H9 (cell line): ENCODE data around the gene SFMBT2. TPM values are rescaled to one million over a fixed set of nuclear protein-coding genes. Genes with fewer than 3 reads are reported as not detected.

Experiments
- DNase-seq: peaks from one replicate; pipeline ENCODE4 v3.0.0-alpha.2; 2017
- H2AFZ ChIP-seq: one replicate; pipeline ENCODE4 v1.6.1; 2013; ENCODE audit warnings: mild to moderate bottlenecking, low read length, control low read depth, moderate library complexity
- H2AK5ac ChIP-seq: 2 replicates; pipeline ENCODE4 v1.6.1; 2013; ENCODE audit warnings: low read length, control low read depth, mixed read lengths; ENCODE audit not compliant: insufficient read length
- H2BK120ac ChIP-seq: one replicate; pipeline ENCODE4 v1.6.1; 2013; ENCODE audit warnings: low read depth, mild to moderate bottlenecking, low read length, control low read depth, inconsistent platforms; ENCODE audit not compliant: poor library complexity, severe bottlenecking
- H2BK12ac ChIP-seq: 2 replicates; pipeline ENCODE4 v1.6.1; 2013; ENCODE audit warnings: low read length, control low read depth, mixed read lengths, low read depth; ENCODE audit not compliant: insufficient read length
- H2BK15ac ChIP-seq: 2 replicates; pipeline ENCODE4 v1.6.1; 2013; ENCODE audit warnings: low read depth, low read length, control low read depth
- H2BK20ac ChIP-seq: one replicate; pipeline ENCODE4 v1.6.1; 2013; ENCODE audit warnings: low read depth, mild to moderate bottlenecking, low read length, control low read depth, inconsistent platforms; ENCODE audit not compliant: poor library complexity, severe bottlenecking
- H2BK5ac ChIP-seq: 2 replicates; pipeline ENCODE4 v1.6.1; 2013; ENCODE audit warnings: low read length, control low read depth, mixed read lengths; ENCODE audit not compliant: insufficient read length
- H3K14ac ChIP-seq: 2 replicates; pipeline ENCODE4 v1.6.1; 2013; ENCODE audit warnings: low read length, control low read depth; ENCODE audit not compliant: insufficient read depth
- H3K18ac ChIP-seq: 2 replicates; pipeline ENCODE4 v1.6.1; 2013; ENCODE audit warnings: low read depth, mild to moderate bottlenecking, mixed read lengths, low read length, control low read depth; ENCODE audit not compliant: insufficient read length
- H3K23ac ChIP-seq: 2 replicates; pipeline ENCODE4 v1.6.1; 2013; ENCODE audit warnings: low read length, control low read depth, mixed read lengths, low read depth; ENCODE audit not compliant: insufficient read length
- H3K23me2 ChIP-seq: 2 replicates; pipeline ENCODE4 v1.6.1; 2013; ENCODE audit warnings: low read depth, mild to moderate bottlenecking, mixed read lengths, low read length, control low read depth; ENCODE audit not compliant: insufficient read length, poor library complexity, severe bottlenecking
- H3K27ac ChIP-seq: 2 replicates; pipeline ENCODE4 v1.5.1; 2013; ENCODE audit warnings: low read length, control low read depth, mixed read lengths, low read depth; ENCODE audit not compliant: insufficient read length
- H3K27me3 ChIP-seq: 2 replicates; pipeline ENCODE4 v1.6.1; 2013; ENCODE audit warnings: low read length, control low read depth, inconsistent platforms; ENCODE audit not compliant: insufficient read depth
- H3K4ac ChIP-seq: 2 replicates; pipeline ENCODE4 v1.6.1; 2013; ENCODE audit warnings: low read depth, mild to moderate bottlenecking, control low read depth, inconsistent platforms, low read length, moderate library complexity
- H3K4me1 ChIP-seq: 2 replicates; pipeline ENCODE4 v1.6.1; 2013; ENCODE audit warnings: low read length, control low read depth, inconsistent platforms; ENCODE audit not compliant: insufficient read depth
- H3K4me2 ChIP-seq: 2 replicates; pipeline ENCODE4 v1.6.1; 2013; ENCODE audit warnings: low read length, control low read depth, mixed read lengths; ENCODE audit not compliant: insufficient read length, insufficient read depth
- H3K56ac ChIP-seq: 2 replicates; pipeline ENCODE4 v1.6.1; 2013; ENCODE audit warnings: low read depth, mild to moderate bottlenecking, mixed read lengths, low read length, control low read depth; ENCODE audit not compliant: insufficient read length
- H3K79me1 ChIP-seq: 2 replicates; pipeline ENCODE4 v1.6.1; 2013; ENCODE audit warnings: low read depth, mild to moderate bottlenecking, moderate library complexity, low read length, control low read depth, inconsistent platforms; ENCODE audit not compliant: insufficient read depth, poor library complexity, severe bottlenecking
- H3K79me2 ChIP-seq: 2 replicates; pipeline ENCODE4 v1.6.1; 2013; ENCODE audit warnings: low read length, control low read depth, inconsistent platforms; ENCODE audit not compliant: insufficient read depth
- H3K9ac ChIP-seq: 2 replicates; pipeline ENCODE4 v1.6.1; 2013; ENCODE audit warnings: low read length, control low read depth, mixed read lengths; ENCODE audit not compliant: insufficient read length; ENCODE audit errors: extremely low read depth
- H3K9me3 ChIP-seq: one replicate; pipeline ENCODE4 v1.6.1; 2013; ENCODE audit warnings: low read depth, low read length, inconsistent platforms; ENCODE audit not compliant: control insufficient read depth
- H3T11ph ChIP-seq: one replicate; pipeline ENCODE4 v1.6.1; 2013; ENCODE audit warnings: mild to moderate bottlenecking, low read length, control low read depth, inconsistent platforms
- H4K20me1 ChIP-seq: one replicate; pipeline ENCODE4 v1.6.1; 2013; ENCODE audit not compliant: control insufficient read depth, insufficient read length, insufficient read depth
- H4K5ac ChIP-seq: 2 replicates; pipeline ENCODE4 v1.6.1; 2013; ENCODE audit warnings: low read depth, mild to moderate bottlenecking, mixed read lengths, low read length, control low read depth; ENCODE audit not compliant: insufficient read length
- H4K8ac ChIP-seq: replicated peaks from 2 replicates; pipeline ENCODE4 v1.6.1; 2013; ENCODE audit warnings: low read length, control low read depth, mixed read lengths, low read depth; ENCODE audit not compliant: insufficient read length
- H4K91ac ChIP-seq: 2 replicates; pipeline ENCODE4 v1.6.1; 2013; ENCODE audit warnings: low read depth, mild to moderate bottlenecking, moderate library complexity, mixed read lengths, low read length, control low read depth; ENCODE audit not compliant: insufficient read length
- H3K27ac Mint-ChIP-seq, 3 experiments: 2 replicates in 2 of 3; 3 replicates in 1 of 3; pipeline ENCODE4 v1.8.0; 2020 to 2021; ENCODE audit warnings: mixed read lengths in 3 of 3, mild to moderate bottlenecking in 1 of 3, moderate library complexity in 1 of 3
- H3K27me3 Mint-ChIP-seq: 2 replicates; pipeline ENCODE4 v1.8.0; 2021; ENCODE audit warnings: low read depth, mild to moderate bottlenecking, moderate library complexity, mixed read lengths
- H3K36me3 Mint-ChIP-seq, 3 experiments: 2 replicates in 2 of 3; 3 replicates in 1 of 3; pipeline ENCODE4 v1.8.0; 2020 to 2021; ENCODE audit warnings: low read depth in 3 of 3, mixed read lengths in 3 of 3; ENCODE audit not compliant: insufficient read depth in 1 of 3
- H3K4me1 Mint-ChIP-seq, 2 experiments: 2 replicates each; pipeline ENCODE4 v1.8.0; 2020; ENCODE audit warnings: mixed read lengths in 2 of 2
- H3K4me3 Mint-ChIP-seq, 2 experiments: 2 replicates in 1 of 2; 3 replicates in 1 of 2; pipeline ENCODE4 v1.8.0; 2020 to 2021; ENCODE audit warnings: mild to moderate bottlenecking in 2 of 2, mixed read lengths in 2 of 2, moderate library complexity in 1 of 2
- H3K9me3 Mint-ChIP-seq, 2 experiments: 2 replicates in 1 of 2; 3 replicates in 1 of 2; pipeline ENCODE4 v1.8.0; 2020; ENCODE audit warnings: mild to moderate bottlenecking in 2 of 2, mixed read lengths in 2 of 2, moderate library complexity in 1 of 2
- CTCF ChIP-seq: fragments of 200-600 bp; sonication (generic); conservative IDR thresholded peaks from 3 replicates; pipeline ENCODE4 v1.8.0; 2021; ENCODE audit warnings: antibody characterized with exemption, mild to moderate bottlenecking
- WGBS: extraction: QIAGEN DNeasy Blood & Tissue Kit; methylation state at CpG from one replicate; pipeline ENCODE4 v1.1.7; 2013; ENCODE audit warnings: missing lambda C conversion rate, low lambda C conversion rate, mixed read lengths; ENCODE audit not compliant: insufficient read length; ENCODE audit errors: extremely low coverage; 5-methylcytosine and 5-hydroxymethylcytosine counted together
- total RNA-seq: library from RNA; stranded (reverse); gene quantifications from 2 replicates; pipeline ENCODE4 v1.2.1, GENCODE V29; 2021

Gene SFMBT2
- total RNA-seq, 1 experiment from 2014 or later = 5.3 TPM

GRCh38 chr10:7250236-7250635 is 160.6 kb downstream of the SFMBT2 start:
- Histone ChIP-seq H3K4ac (no peak overlapping the region), H3K18ac (no peak overlapping the region), H4K8ac (no peak overlapping the region), H3K9me3 (no peaks in the 10 kb centered on the region), H3K4me1 (no peaks in the 10 kb centered on the region), H2BK120ac (no peak overlapping the region), H3K9ac (no peak overlapping the region), H3K79me2 (no peaks in the 10 kb centered on the region), H4K20me1 (no peaks in the 10 kb centered on the region), H2BK12ac (no peak overlapping the region), H3K27me3 (no peaks in the 10 kb centered on the region), H3K56ac (no peak overlapping the region), H2AK5ac (no peak overlapping the region), H3K79me1 (no peaks in the 10 kb centered on the region), H2BK5ac (no peak overlapping the region), H4K91ac (no peak overlapping the region), H4K5ac (no peak overlapping the region), H2BK15ac (no peak overlapping the region), H2BK20ac (no peak overlapping the region), H3T11ph (no peak overlapping the region), H3K27ac (no peak overlapping the region), H3K14ac (no peak overlapping the region), H2AFZ (no peak overlapping the region), H3K23ac (no peak overlapping the region), H3K23me2 (no peaks in the 10 kb centered on the region), H3K4me2 (no peak overlapping the region)
- DNase-seq = no peak
- TF ChIP-seq CTCF = no peak
- H3K4me1 Mint-ChIP-seq = no peaks in the 10 kb centered on the region
- peaks cover 0 to 2% (median 0%) of the 10 kb centered on the region in 3 experiments; a peak in 1 of 7 replicates for H3K36me3 Mint-ChIP-seq
- H3K4me3 Mint-ChIP-seq = no peak overlapping the region
- WGBS = no CpG with 5 or more reads among the region's 5 CpGs
- H3K27me3 Mint-ChIP-seq = no peaks in the 10 kb centered on the region
- H3K9me3 Mint-ChIP-seq = no peaks in the 10 kb centered on the region
- no peak overlapping the region for H3K27ac Mint-ChIP-seq
